Erythroblast (primary cell): ENCODE measurements around the gene DHX9.

Experiments
- GATA1 ChIP-seq: IDR thresholded peaks from 2 replicates; pipeline ENCODE4 v1.6.1; 2011; ENCODE audit warnings: low read depth, mild to moderate bottlenecking, control low read depth, low read length, moderate library complexity
- POLR2A ChIP-seq: IDR thresholded peaks from 2 replicates; pipeline ENCODE4 v1.6.1; 2011; ENCODE audit warnings: mild to moderate bottlenecking, low read length

GRCh38 chr1:182867861-182868260 is 28.7 kb downstream of the DHX9 start:
- TF ChIP-seq POLR2A (no peak), GATA1 (no peak)
